B cell (primary cell): Measurements from ENCODE around the gene PDE4B. TPM values are rescaled to one million over a fixed set of nuclear protein-coding genes. Genes with fewer than 3 reads are reported as not detected.

ENCODE experiments used
- ATAC-seq: fragments of 200-7000 bp; cut with Tn5 transposase; one replicate; pipeline ENCODE4 v1.10.0; 2021; ENCODE audit warnings: low read depth, mild to moderate bottlenecking, moderate number of reproducible peaks, moderate library complexity
- CTCF ChIA-PET: fragments of 350-600 bp; sonication (Branson Sonifier 250); formaldehyde crosslinking; loops from one replicate; lab custom pipeline; 2021; ENCODE audit warnings: antibody characterized with exemption, inconsistent platforms; lab: Charles Lee
- POLR2A ChIA-PET: fragments of 350-600 bp; sonication (Branson Sonifier 250); formaldehyde crosslinking; loops from one replicate; lab custom pipeline; 2021; ENCODE audit warnings: antibody characterized with exemption; lab: Charles Lee
- DNase-seq: peaks from one replicate; pipeline ENCODE4 v3.0.0; 2013
- H2AFZ ChIP-seq: 2 replicates; pipeline ENCODE4 v1.6.1; 2012; ENCODE audit warnings: mild to moderate bottlenecking, low read depth, low read length; ENCODE audit not compliant: insufficient read depth, poor library complexity, severe bottlenecking
- H3K27ac ChIP-seq, 2 donors: 1 replicate in 1 of 2; 2 replicates in 1 of 2; pipeline ENCODE4 v1.5.1; 2012 to 2013; ENCODE audit warnings: low read length in 2 of 2, mild to moderate bottlenecking in 2 of 2, moderate library complexity in 1 of 2
- H3K27me3 ChIP-seq, 4 experiments: fragments of 200-600 bp in 1 of 4; sonication (generic) in 1 of 4; replicated peaks in 1 of 4; 1 replicate in 2 of 4; 2 replicates in 2 of 4; pipeline versions ENCODE4 v1.6.1 to v1.7.0; 2013 to 2016; ENCODE audit warnings: low read length in 3 of 4, mild to moderate bottlenecking in 2 of 4, mixed read lengths in 1 of 4, moderate library complexity in 1 of 4; ENCODE audit not compliant: insufficient read depth in 4 of 4, control insufficient read depth in 3 of 4; ENCODE audit errors: control extremely low read depth in 1 of 4
- H3K36me3 ChIP-seq, 2 experiments: replicated peaks in 1 of 2; 1 replicate in 1 of 2; 2 replicates in 1 of 2; pipeline versions ENCODE4 v1.6.1 to v1.7.1; 2013; ENCODE audit warnings: low read length in 1 of 2; ENCODE audit not compliant: insufficient read depth in 2 of 2, control insufficient read depth in 1 of 2; ENCODE audit errors: control extremely low read depth in 1 of 2, extremely low read depth in 1 of 2
- H3K4me1 ChIP-seq, 2 donors: fragments of 200-600 bp in 1 of 2; sonication (generic) in 1 of 2; 1 replicate in 1 of 2; 2 replicates in 1 of 2; pipeline versions ENCODE4 v1.5.1 to v1.6.1; 2013 to 2017; ENCODE audit warnings: low read length in 2 of 2; ENCODE audit not compliant: control insufficient read depth in 2 of 2, insufficient read depth in 2 of 2
- H3K4me2 ChIP-seq: replicated peaks from 2 replicates; pipeline ENCODE3; 2012; ENCODE audit warnings: mild to moderate bottlenecking, low read depth, low read length; ENCODE audit not compliant: poor library complexity, severe bottlenecking
- H3K4me3 ChIP-seq, 5 experiments: fragments of 200-600 bp in 1 of 5; sonication (generic) in 1 of 5; 1 replicate in 3 of 5; 2 replicates in 2 of 5; pipeline versions ENCODE4 v1.5.1 to v1.7.0; 2011 to 2016; ENCODE audit warnings: low read length in 4 of 5, mild to moderate bottlenecking in 4 of 5, low read depth in 2 of 5, control low read depth in 1 of 5, moderate library complexity in 1 of 5; ENCODE audit not compliant: insufficient read depth in 1 of 5; ENCODE audit errors: control extremely low read depth in 1 of 5, extremely low read depth in 1 of 5
- H3K79me2 ChIP-seq: fragments of 200-600 bp; sonication (generic); one replicate; pipeline ENCODE4 v1.6.0; 2016; ENCODE audit warnings: low read length; ENCODE audit not compliant: control insufficient read depth, insufficient read depth
- H3K9ac ChIP-seq: fragments of 200-600 bp; sonication (generic); 2 replicates; pipeline ENCODE4 v1.6.1; 2017; ENCODE audit warnings: mild to moderate bottlenecking, low read length, moderate library complexity
- H3K9me3 ChIP-seq, 3 donors: one replicate each; pipeline versions ENCODE4 v1.6.1 to v1.7.1; 2013; ENCODE audit warnings: low read length in 2 of 3; ENCODE audit not compliant: control insufficient read depth in 2 of 3, insufficient read depth in 1 of 3; ENCODE audit errors: control extremely low read depth in 1 of 3
- H4K20me1 ChIP-seq: 2 replicates; pipeline ENCODE4 v1.6.0; 2012; ENCODE audit warnings: mild to moderate bottlenecking, low read length; ENCODE audit not compliant: insufficient read depth, control insufficient read depth, poor library complexity, severe bottlenecking
- H3K27ac Mint-ChIP-seq: one replicate; pipeline ENCODE4 v1.8.0; 2021; ENCODE audit warnings: mixed read lengths
- H3K27me3 Mint-ChIP-seq: one replicate; pipeline ENCODE4 v1.8.0; 2021; ENCODE audit warnings: mixed read lengths
- H3K4me1 Mint-ChIP-seq: one replicate; pipeline ENCODE4 v1.8.0; 2021; ENCODE audit warnings: mixed read lengths
- H3K4me3 Mint-ChIP-seq: one replicate; pipeline ENCODE4 v1.8.0; 2021; ENCODE audit warnings: mixed read lengths
- H3K9me3 Mint-ChIP-seq: one replicate; pipeline ENCODE4 v1.8.0; 2022; ENCODE audit warnings: mixed read lengths; ENCODE audit not compliant: insufficient read depth
- CTCF ChIP-seq: fragments of 200-600 bp; IDR thresholded peaks from one replicate; pipeline ENCODE4 v1.8.0; 2022; ENCODE audit warnings: antibody characterized with exemption, mild to moderate bottlenecking
- EZH2 ChIP-seq: IDR thresholded peaks from 2 replicates; pipeline ENCODE4 v1.6.1; 2012; ENCODE audit warnings: borderline replicate concordance, low read depth, mild to moderate bottlenecking, moderate library complexity, low read length; ENCODE audit not compliant: insufficient read depth, poor library complexity, severe bottlenecking
- WGBS: methylation state at CpG from one replicate; pipeline ENCODE4 v1.1.5; 2013; ENCODE audit warnings: missing lambda C conversion rate; ENCODE audit not compliant: insufficient coverage; 5-methylcytosine and 5-hydroxymethylcytosine counted together
- intact Hi-C: fragments of 100-400 bp; cut with micrococcal nuclease; formaldehyde crosslinking; loops from one replicate; pipeline ENCODE4 v1.10.0; 2022
- polyA plus RNA-seq: library from polyadenylated mRNA; depleted of rRNA; stranded (reverse); fragments of >200 nt; gene quantifications from 2 replicates; pipeline ENCODE4 v1.2.3, GENCODE V29; 2012
- total RNA-seq, 2 donors: library from RNA; stranded (reverse); fragments of 120-200 nt in 1 of 2; gene quantifications; 1 replicate in 1 of 2; 2 replicates in 1 of 2; pipeline versions ENCODE4 v1.2.3 to v1.2.4, GENCODE V29; 2013 to 2022

PDE4B gene
- total and polyA plus RNA-seq, 2 donors (not counting 1 experiment from before 2014, with no cell fraction given) = 63.7 to 242 TPM

GRCh38 chr1:66035616-66036245 is 243.0 kb downstream of the PDE4B start:
- H3K9me3 ChIP-seq = peaks cover 0 to 2% (median under 1%) of the 10 kb centered on the region in 3 donors
- Mint-ChIP-seq H3K27ac (no peak overlapping the region), H3K4me1 (no peaks in the 10 kb centered on the region), H3K27me3 (peaks cover 18% of the 10 kb centered on the region), H3K9me3 (peaks cover 1% of the 10 kb centered on the region), H3K4me3 (no peak overlapping the region)
- intact Hi-C loops = no loop called here
- H3K36me3 ChIP-seq = no peaks in the 10 kb centered on the region
- H3K4me3 ChIP-seq = no peak overlapping the region
- no peak overlapping the region for H3K4me2 ChIP-seq
- CTCF ChIA-PET = no interaction called here
- H3K4me1 ChIP-seq = no peaks in the 10 kb centered on the region
- ATAC-seq (no peak), DNase-seq (no peak)
- WGBS = no CpG with 5 or more reads among the region's 1 CpG
- no peak overlapping the region for H2AFZ ChIP-seq
- no peak overlapping the region for H3K27ac ChIP-seq
- H3K79me2 ChIP-seq = no peaks in the 10 kb centered on the region
- POLR2A ChIA-PET = no interaction called here
- TF ChIP-seq EZH2 (no peak), CTCF (no peak)
- H4K20me1 ChIP-seq = no peaks in the 10 kb centered on the region
- H3K9ac ChIP-seq = no peak overlapping the region
- no peaks in the 10 kb centered on the region for H3K27me3 ChIP-seq

DNA sequence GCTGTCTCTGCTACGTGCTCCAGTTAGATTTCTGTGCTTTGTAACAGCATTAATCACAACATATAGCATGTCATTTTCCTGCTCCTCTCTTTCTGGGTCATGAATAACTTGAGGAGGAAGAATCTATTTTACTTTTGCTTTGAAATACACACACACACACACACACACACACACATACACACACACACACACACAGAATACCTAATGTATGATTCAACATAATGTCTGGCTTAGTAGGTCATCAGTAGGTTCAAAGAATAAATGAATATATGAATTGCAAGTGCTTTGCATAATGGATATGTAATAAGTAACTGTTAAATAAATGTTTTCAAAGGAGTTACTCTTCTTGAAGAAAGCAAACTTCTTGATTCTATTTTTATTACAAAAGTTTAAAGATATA is 249.0 kb downstream of the PDE4B start:
- no peaks in the 10 kb centered on the region for H4K20me1 ChIP-seq
- Mint-ChIP-seq H3K27me3 (peaks cover 15% of the 10 kb centered on the region), H3K4me1 (no peaks in the 10 kb centered on the region), H3K4me3 (no peak overlapping the region), H3K27ac (no peak overlapping the region), H3K9me3 (no peaks in the 10 kb centered on the region)
- H3K27ac ChIP-seq = no peak overlapping the region
- H3K9ac ChIP-seq = no peak overlapping the region
- no peak overlapping the region for H2AFZ ChIP-seq
- H3K36me3 ChIP-seq = no peaks in the 10 kb centered on the region
- ChIA-PET POLR2A (no interaction called here), CTCF (no interaction called here)
- ATAC-seq (no peak), DNase-seq (no peak)
- WGBS = no CpG with 5 or more reads among the region's 1 CpG
- no peaks in the 10 kb centered on the region for H3K4me1 ChIP-seq
- no peak overlapping the region for H3K4me2 ChIP-seq
- intact Hi-C loops = no loop called here
- TF ChIP-seq CTCF (no peak), EZH2 (no peak)
- no peaks in the 10 kb centered on the region for H3K79me2 ChIP-seq
- H3K4me3 ChIP-seq = no peak overlapping the region
- no peaks in the 10 kb centered on the region for H3K27me3 ChIP-seq
- H3K9me3 ChIP-seq = no peaks in the 10 kb centered on the region
